Ishikawa (cell line): ENCODE measurements around the gene CDHR3.

Source experiments
- CEBPB ChIP-seq: IDR thresholded peaks from 2 replicates; pipeline ENCODE4 v1.6.1; 2012
- CREB1 ChIP-seq: IDR thresholded peaks from 2 replicates; pipeline ENCODE4 v1.6.1; 2012; ENCODE audit warnings: low read depth
- EGR1 ChIP-seq: IDR thresholded peaks from 2 replicates; pipeline ENCODE4 v1.6.1; 2012
- EP300 ChIP-seq: IDR thresholded peaks from 2 replicates; pipeline ENCODE4 v1.6.1; 2012; ENCODE audit warnings: borderline replicate concordance
- NFIC ChIP-seq: IDR thresholded peaks from 2 replicates; pipeline ENCODE4 v1.6.1; 2012
- RAD21 ChIP-seq: IDR thresholded peaks from 2 replicates; pipeline ENCODE4 v1.6.1; 2012; ENCODE audit warnings: low read depth
- REST ChIP-seq: IDR thresholded peaks from 2 replicates; pipeline ENCODE4 v1.6.1; 2012; ENCODE audit warnings: low read depth, mild to moderate bottlenecking
- TAF1 ChIP-seq: IDR thresholded peaks from 2 replicates; pipeline ENCODE4 v1.6.1; 2012; ENCODE audit warnings: low read depth, mild to moderate bottlenecking
- TCF12 ChIP-seq: IDR thresholded peaks from 2 replicates; pipeline ENCODE4 v1.6.1; 2012; ENCODE audit warnings: low read depth
- YY1 ChIP-seq: IDR thresholded peaks from 2 replicates; pipeline ENCODE4 v1.6.1; 2012; ENCODE audit warnings: low read depth

- TF ChIP-seq EP300, result no peak
- TF ChIP-seq REST, result no peak
- TF ChIP-seq YY1, result 0 out of 2 replicates have a peak, but pooled peaks have one; percentile 7
- 0 out of 2 replicates have a peak, but pooled peaks have one; percentile 25 for TF ChIP-seq CEBPB
- TF ChIP-seq TCF12, result no peak
- peak; percentile 16; the same call in 1 of the 2 replicates for TF ChIP-seq RAD21
- no peak for TF ChIP-seq TAF1
- TF ChIP-seq CREB1, result no peak
- peak; percentile 60 for TF ChIP-seq NFIC
- TF ChIP-seq EGR1, result peak; percentile 32; the same call in 1 of the 2 replicates
Observed at GRCh38 chr7:106057962-106058927, 95.2 kb downstream of the CDHR3 start.
